Stimulated activated CD8-positive, alpha-beta memory T cell treated with anti-CD3 and anti-CD28 coated beads, Interleukin-4, amount 100 ng/mL, for 1 hour (primary cell): ENCODE results near the gene S100A13.

Experiments used
- DNase-seq, 2 donors: peaks; one replicate each; pipeline ENCODE4 v3.0.0-alpha.2; 2020; ENCODE audit warnings: low read depth in 2 of 2, low spot score in 1 of 2

The S100A13 gene

DNA sequence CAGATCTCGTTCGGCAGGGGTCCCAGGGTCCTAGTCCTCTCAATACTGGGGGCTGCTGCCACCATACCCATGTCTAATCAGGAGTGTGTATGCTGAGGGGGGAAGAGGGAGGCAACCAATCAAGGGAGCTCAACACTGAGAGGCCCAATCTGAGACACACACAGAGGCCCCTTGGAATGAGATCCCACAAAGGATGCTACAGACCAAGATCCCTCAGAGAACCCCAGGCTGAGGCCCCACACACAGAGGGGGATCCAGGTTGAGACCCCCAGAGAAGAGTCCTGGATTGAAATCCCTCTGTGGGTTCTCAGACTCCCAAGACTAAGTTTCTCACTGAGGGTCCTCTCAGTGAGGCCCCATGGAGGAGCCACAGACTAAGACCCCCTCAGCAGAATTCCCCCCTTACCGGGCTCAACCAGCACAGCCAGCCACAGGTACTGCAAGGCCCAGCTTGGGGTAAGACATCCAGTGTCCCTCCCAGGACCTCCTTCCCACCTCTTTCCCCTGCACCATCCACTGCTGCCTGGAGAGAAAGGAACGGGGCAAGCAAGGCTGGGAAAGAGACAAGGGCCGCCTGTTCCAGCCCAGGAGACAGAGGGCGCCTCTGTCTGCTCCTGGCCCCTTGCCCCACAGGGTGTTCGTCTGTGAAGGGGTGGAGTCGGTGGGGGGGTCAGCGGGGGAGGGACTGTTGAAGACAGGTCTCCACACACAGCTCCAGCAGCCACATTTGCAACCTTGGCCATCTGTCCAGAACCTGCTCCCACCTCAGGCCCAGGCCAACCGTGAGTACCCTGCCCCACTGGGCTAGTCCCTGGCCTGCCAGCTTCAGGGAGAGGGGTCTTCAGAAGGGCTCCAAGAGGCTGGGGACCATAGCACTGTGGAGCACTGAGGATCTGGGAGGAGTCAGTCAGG lies 666 bp upstream of the S100A13 start, which contains the start of gene S100A1:
TSS of gene S100A1 (plus strand) at position 720 of the 912 bp plus-strand sequence. CDS start 2,088 bp downstream, outside the sequence.
- no peak for DNase-seq

GRCh38 chr1:153626477-153626903 lies 815 bp downstream of the S100A13 start:
- DNase-seq: no peak

DNA sequence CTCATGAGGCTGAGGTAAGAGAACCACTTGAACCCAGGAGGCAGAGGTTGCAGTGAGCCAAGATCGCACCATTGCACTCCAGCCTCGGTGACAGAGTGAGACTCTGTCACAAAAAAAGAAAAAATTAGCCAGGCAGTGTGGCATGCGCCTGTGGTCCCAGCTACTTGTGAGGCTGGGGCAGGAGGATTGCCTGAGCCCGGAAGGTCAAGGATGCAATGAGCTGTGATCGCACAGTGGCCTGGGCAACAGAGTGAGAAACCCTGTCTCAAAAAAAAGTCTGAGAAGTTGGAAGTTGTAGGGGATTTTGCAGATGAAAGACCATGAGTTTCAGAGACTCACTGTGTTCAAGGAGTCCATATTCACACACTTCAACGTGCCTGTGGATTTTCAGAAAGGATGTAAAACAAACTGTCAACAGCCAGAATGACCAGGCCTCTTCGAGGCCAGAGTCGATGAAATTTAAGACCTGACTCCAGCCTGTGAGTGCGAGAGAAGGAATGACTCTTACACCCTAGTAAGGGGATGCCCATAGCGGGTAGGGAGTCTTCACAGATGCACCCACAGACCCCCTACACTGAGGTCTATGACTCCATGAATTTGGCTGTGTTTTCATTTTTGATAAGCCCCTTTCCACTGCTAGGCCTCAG lies 2.2 kb downstream of the S100A13 start:
- no peak for DNase-seq

GRCh38 chr1:153623101-153623500 lies 4.2 kb downstream of the S100A13 start:
- DNase-seq: no peak

DNA sequence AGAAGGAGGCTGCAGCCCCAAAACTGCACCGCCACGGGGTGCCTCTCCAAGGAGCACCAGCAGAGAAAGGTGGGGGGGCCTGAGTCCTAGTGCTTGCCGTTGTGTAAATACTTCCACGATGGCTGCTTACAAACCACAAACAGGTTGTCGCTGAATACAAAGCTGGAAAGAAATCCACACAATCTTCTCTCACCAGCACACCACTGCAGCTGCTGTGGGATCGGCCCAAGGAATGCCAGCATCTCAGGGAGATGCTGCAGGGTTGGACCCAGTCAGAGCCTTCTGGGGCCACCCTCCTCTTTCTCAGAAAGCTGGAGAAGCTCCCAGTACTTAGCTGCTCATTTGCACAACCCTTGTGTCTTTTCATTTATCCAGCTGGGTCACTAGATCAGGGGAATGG lies 8.1 kb downstream of the S100A13 start:
- no peak for DNase-seq

- peak in 1 of 2 donors; percentile 36 for DNase-seq
These were observed 9.6 kb downstream of the S100A13 start for GRCh38 chr1:153617663-153618062.

- DNase-seq: no peak
These were observed 10.4 kb downstream of the S100A13 start for GRCh38 chr1:153616917-153617311.

DNA sequence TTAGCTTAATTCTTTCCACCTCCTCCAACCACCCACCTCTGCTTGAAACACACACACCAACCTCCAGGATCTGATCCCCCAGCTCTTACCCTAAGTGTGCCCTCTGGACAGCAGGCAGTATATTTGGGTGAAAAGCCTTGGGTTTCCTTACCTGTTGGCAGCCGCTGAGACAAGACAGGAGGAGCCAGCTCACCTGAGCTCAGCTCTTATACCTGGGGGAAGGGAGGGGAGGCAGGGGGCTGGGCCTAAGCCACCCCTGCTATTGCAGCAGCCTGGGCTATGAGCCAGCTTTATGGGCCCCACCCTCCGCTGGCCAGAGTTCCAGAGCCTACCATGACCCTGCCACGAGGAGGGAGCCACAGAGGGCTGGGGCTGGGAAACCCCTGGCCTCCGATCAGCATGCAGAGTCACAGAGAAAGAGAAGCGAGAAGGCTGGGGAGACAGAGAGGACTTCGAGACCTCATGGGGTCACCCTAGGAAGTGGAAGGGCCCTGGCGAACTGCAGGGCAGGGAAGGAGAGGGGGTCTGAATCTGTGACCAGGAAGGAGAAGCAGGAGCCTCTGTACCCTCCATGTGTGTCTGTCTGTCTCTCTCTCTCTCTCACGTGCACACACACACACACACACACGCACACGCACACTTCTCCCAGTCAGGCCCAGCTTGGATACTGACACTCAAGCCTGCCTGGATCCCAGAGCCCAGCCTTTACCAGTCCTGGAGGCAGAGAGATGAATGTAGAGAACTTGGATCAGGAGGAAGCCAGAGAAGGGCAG lies 11.0 kb downstream of the S100A13 start, which contains the start of gene S100A14:
TSS of gene S100A14 (minus strand) at position 182 of the 773 bp plus-strand sequence. CDS start 467 bp downstream, outside the sequence.
- DNase-seq: no peak

DNA sequence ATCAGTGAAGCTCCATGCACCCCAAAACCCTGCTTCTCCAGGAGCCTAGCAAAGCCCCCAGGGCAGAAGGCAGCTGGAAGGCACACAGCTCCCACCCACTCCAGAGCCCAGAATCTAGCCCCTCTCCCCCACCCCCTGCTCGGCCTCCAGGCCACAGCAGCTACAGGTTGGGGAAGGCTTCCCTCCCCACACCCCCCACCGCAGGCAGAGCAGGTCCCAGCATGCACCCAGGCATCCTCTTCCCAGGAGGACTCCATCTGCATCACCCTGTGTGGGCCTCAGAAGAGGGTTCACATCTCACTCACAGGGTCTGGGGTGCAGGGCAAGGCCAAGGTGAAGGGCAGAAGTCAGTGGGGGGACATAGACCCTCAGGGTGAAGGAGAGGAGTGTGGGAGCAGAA lies 11.9 kb downstream of the S100A13 start:
- DNase-seq: no peak

DNA sequence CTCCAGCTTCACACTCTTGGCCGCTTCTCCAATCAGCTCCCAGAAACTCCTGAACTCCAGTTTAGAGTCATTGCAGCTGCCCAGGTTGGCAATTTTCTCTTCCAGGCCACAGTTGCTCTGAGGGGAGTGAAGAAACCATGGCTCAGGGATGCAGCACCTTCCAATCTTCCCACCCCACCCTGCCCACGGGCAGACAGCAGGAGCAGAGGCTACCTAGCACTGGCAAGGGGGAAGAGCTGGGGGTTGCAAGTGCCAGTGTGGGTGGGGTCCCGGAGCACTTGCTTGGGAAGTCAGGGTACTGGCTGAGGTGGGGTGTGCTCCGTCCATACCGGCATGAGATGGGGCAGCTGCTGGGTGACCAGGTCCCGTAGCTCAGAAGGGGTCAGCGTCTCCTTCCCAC lies 12.4 kb downstream of the S100A13 start:
- no peak for DNase-seq

- DNase-seq: no peak
These were observed 13.0 kb downstream of the S100A13 start for GRCh38 chr1:153614189-153614900.

DNA sequence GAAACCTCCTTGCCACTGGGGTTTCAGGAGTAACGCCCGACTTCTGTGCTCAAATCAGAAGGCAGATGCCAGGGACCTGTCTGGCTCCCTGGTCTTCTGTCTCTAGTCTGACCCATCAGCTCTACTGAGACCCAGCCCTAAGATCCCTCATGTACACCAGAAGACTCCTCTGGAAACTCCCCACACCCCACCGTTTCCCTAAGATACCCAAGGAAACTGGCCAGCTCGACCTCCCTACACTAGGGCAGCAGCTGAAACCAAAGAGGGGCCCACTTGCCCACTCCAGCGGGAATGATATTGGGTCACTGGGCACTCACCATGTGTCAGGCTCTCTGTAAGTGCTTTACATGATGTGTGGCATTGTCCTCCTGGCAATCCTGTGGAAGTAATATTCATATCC lies 13.9 kb downstream of the S100A13 start:
- DNase-seq: no peak

GRCh38 chr1:153612755-153613331 lies 14.5 kb downstream of the S100A13 start, which contains the start of gene S100A16:
S100A16 (minus strand) TSS chr1:153613137; CDS start chr1:153608151, 4,986 bp downstream.
- no peak for DNase-seq

GRCh38 chr1:153612111-153612754 lies 15.1 kb downstream of the S100A13 start:
- DNase-seq: no peak

DNA sequence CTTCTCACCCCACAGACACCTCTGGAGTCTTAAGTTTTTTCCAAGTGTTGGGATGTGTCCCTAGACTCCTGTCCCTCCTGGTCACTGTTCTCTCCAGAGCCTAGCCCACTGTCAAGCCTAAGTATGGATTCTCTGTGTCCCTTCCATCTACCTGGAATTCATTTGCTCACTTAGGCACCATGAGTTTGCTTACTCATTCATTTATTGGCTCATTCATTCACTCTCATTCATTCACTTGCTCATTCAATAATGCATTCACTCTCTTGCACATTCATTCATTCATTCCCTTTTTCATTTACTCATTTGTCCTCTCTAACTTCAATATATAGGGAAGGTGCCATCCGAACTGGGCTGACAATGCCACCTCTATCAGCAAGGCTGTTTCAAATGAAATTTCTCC lies 15.9 kb downstream of the S100A13 start:
- no peak for DNase-seq

GRCh38 chr1:153610811-153611301 lies 16.4 kb downstream of the S100A13 start:
- DNase-seq: no peak

DNA sequence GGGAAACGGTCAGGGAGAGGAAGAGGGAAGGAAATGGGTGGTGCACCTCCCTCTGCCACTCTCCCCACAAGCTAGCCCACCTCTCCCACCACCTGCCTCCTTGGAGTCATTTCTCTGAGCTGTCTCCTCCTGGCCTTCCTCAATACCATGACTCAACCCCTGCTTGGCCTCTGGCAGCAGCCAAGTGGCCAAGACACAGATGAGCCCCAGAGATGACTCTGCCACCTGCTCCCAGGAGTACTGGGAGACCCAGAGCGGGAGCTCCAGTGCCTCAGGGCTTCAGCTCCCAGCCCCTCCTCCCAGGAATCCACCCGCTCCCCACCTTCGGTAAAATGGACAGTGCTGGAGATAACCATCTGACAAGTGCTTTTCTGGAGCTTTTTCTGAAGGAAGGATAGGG lies 17.0 kb downstream of the S100A13 start:
- no peak for DNase-seq

- DNase-seq: no peak
These were observed 17.8 kb downstream of the S100A13 start for GRCh38 chr1:153609585-153609907.

DNA sequence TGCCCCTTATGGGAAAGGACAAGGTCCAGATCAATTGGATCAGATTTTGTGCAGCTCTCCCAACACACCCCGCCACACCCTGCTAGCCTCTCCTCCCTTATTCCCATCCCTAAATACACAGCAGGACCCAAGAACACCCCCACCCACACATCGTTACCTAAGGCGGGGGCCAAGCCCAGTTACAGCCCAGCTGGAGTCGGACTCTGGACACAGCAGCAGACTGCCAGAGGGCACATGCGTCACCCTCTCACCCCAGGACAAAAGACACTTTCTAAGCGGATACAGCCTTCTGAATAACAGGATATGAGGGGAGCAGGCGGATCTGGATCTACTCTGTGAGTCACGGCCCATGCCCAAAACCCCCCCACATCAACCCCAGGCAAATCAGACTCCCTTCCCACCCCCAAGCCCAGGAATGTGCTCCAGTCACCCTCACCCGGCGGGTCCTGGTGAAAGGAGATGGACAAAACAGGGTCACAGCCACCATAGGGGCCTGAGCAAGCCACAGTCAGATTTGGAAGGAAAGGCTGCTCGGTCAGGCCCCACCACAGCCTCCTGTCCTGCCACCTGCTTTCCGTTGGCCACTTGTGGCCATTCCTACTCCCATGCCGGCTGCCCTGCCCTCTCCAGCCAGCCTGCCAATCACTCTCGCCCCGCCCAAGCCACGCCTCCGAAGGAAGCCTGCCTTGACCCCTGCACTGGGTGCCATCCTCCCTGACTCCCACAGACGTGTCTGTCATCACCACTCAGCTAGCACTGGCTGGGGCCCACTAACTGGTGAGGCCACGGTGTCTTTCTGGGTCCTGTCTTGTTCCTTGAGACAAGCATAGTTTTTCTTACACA lies 18.3 kb downstream of the S100A13 start:
- DNase-seq: no peak
